ENCODE measurements around the gene MEST. TPM values are rescaled to one million over a fixed set of nuclear protein-coding genes. Genes with fewer than 3 reads are reported as not detected.

Gene MEST
- total RNA-seq, 2 donors from 2014 or later = 5.0 to 5.6 TPM

DNA sequence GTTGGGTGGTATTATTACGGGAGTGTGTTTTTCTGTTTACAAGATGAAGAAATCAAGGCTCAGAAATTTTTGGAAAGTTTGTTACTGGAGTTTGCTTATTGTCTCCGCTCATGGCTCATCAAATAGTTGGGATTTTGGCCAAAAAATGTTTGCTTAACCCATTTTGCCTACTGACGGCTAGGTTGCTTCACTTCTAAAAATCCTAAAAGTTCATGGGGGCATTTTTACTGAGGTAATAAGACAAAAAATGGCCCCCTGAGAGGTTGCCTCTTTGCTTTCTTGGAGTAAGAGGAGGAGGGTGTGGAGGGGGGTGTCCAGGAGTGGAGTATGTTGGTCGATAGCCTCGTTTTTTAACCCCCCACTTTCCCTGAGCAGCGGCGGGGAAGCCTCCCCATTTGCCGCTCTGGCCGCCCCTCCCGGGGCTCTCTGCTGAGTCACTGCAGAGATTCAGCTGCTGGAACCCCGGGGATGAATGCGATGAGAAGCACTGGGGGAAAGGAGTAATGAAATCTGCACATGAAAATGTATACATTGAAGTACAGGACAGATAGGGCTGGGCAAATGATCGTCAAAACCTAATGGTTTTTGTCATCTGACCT lies 1.5 kb downstream of the MEST start:
- Histone ChIP-seq H3K4me3 (peak overlapping the region; percentile 61), H3K27me3 (replicated peaks; ENCODE audit: insufficient read depth) (no peaks in the 10 kb centered on the region), H3K36me3 (no peaks in the 10 kb centered on the region), H3K4me1 (ENCODE audit: control insufficient read depth in 1 of 2, low read depth in 2 of 2) (peaks cover 6 to 13% of the 10 kb centered on the region in 2 donors), H3K9me3 (no peaks in the 10 kb centered on the region), H3K27ac (no peak overlapping the region)
- DNase-seq (ENCODE audit: low spot score) (no peak), ATAC-seq (ENCODE audit: insufficient number of reproducible peaks, low FRiP score, low read depth) (no peak)
- TF ChIP-seq, protein P1, sequence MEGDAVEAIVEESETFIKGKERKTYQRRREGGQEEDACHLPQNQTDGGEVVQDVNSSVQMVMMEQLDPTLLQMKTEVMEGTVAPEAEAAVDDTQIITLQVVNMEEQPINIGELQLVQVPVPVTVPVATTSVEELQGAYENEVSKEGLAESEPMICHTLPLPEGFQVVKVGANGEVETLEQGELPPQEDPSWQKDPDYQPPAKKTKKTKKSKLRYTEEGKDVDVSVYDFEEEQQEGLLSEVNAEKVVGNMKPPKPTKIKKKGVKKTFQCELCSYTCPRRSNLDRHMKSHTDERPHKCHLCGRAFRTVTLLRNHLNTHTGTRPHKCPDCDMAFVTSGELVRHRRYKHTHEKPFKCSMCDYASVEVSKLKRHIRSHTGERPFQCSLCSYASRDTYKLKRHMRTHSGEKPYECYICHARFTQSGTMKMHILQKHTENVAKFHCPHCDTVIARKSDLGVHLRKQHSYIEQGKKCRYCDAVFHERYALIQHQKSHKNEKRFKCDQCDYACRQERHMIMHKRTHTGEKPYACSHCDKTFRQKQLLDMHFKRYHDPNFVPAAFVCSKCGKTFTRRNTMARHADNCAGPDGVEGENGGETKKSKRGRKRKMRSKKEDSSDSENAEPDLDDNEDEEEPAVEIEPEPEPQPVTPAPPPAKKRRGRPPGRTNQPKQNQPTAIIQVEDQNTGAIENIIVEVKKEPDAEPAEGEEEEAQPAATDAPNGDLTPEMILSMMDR (IDR thresholded peaks at IDR 0.05) = no peak

GRCh38 chr7:130494431-130494858 lies 2.6 kb downstream of the MEST start:
- Histone ChIP-seq H3K9me3 (no peaks in the 10 kb centered on the region), H3K4me3 (no peak overlapping the region), H3K36me3 (peaks cover 4% of the 10 kb centered on the region), H3K27me3 (replicated peaks; ENCODE audit: insufficient read depth) (no peaks in the 10 kb centered on the region), H3K27ac (no peak overlapping the region), H3K4me1 (ENCODE audit: control insufficient read depth in 1 of 2, low read depth in 2 of 2) (peaks cover 6 to 9% of the 10 kb centered on the region in 2 donors)
- no peak for ATAC-seq (ENCODE audit: insufficient number of reproducible peaks, low FRiP score, low read depth)
- TF ChIP-seq, protein P1 (IDR thresholded peaks at IDR 0.05) = no peak
- no peak for DNase-seq (ENCODE audit: low spot score)

DNA sequence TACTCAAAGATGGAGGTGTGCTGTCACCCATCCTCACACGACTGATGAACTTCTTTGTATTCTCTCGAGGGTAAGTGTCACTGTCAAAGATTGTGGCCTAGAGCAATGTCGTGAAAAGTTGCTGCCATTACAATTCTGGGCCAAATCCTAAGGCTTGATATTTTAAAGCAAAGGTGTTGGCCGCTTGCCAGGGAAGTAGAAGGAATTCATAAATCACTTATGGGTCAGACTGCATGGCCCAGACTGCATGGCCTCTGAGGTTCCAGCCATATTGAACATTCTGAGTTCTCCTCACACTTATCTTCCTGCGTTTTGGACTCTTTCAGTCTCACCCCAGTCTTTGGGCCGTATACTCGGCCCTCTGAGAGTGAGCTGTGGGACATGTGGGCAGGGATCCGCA lies 8.6 kb downstream of the MEST start:
- no peak overlapping the region for H3K27ac ChIP-seq
- peaks cover 4% of the 10 kb centered on the region for H3K36me3 ChIP-seq
- no peaks in the 10 kb centered on the region for H3K4me1 ChIP-seq (ENCODE audit: control insufficient read depth in 1 of 2, low read depth in 2 of 2)
- H3K4me3 ChIP-seq = no peak overlapping the region
- TF ChIP-seq, protein P1 (IDR thresholded peaks at IDR 0.05) = no peak
- H3K9me3 ChIP-seq = no peaks in the 10 kb centered on the region
- no peak for DNase-seq (ENCODE audit: low spot score)
- ATAC-seq (ENCODE audit: insufficient number of reproducible peaks, low FRiP score, low read depth) = no peak
- H3K27me3 ChIP-seq (replicated peaks; ENCODE audit: insufficient read depth) = no peaks in the 10 kb centered on the region

- ATAC-seq (ENCODE audit: insufficient number of reproducible peaks, low FRiP score, low read depth) = no peak
- H3K27me3 ChIP-seq (replicated peaks; ENCODE audit: insufficient read depth) = no peaks in the 10 kb centered on the region
- no peaks in the 10 kb centered on the region for H3K9me3 ChIP-seq
- no peaks in the 10 kb centered on the region for H3K4me1 ChIP-seq (ENCODE audit: control insufficient read depth in 1 of 2, low read depth in 2 of 2)
- no peak overlapping the region for H3K27ac ChIP-seq
- H3K4me3 ChIP-seq = no peak overlapping the region
- no peak for DNase-seq (ENCODE audit: low spot score)
- peaks cover 4% of the 10 kb centered on the region for H3K36me3 ChIP-seq
- TF ChIP-seq, protein P1 (IDR thresholded peaks at IDR 0.05) = no peak
Observed at GRCh38 chr7:130500910-130501309, 9.0 kb downstream of the MEST start.

DNA sequence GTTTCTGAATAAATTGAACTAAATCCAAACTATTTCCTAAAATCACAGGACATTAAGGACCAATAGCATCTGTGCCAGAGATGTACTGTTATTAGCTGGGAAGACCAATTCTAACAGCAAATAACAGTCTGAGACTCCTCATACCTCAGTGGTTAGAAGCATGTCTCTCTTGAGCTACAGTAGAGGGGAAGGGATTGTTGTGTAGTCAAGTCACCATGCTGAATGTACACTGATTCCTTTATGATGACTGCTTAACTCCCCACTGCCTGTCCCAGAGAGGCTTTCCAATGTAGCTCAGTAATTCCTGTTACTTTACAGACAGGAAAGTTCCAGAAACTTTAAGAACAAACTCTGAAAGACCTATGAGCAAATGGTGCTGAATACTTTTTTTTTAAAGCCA lies 13.9 kb downstream of the MEST start:
- TF ChIP-seq, protein P1 (IDR thresholded peaks at IDR 0.05) = no peak
- Histone ChIP-seq H3K9me3 (no peaks in the 10 kb centered on the region), H3K27me3 (replicated peaks; ENCODE audit: insufficient read depth) (no peaks in the 10 kb centered on the region), H3K36me3 (peaks cover 4% of the 10 kb centered on the region), H3K4me1 (ENCODE audit: control insufficient read depth in 1 of 2, low read depth in 2 of 2) (no peaks in the 10 kb centered on the region), H3K27ac (no peak overlapping the region), H3K4me3 (no peak overlapping the region)
- DNase-seq (ENCODE audit: low spot score) (no peak), ATAC-seq (ENCODE audit: insufficient number of reproducible peaks, low FRiP score, low read depth) (no peak)

All from thoracic aorta (tissue), 2 donors.